ENCODE data around the gene BAZ1B.
"Not testable (repeated sequence)": the region's sequence is repeated elsewhere in the genome, so short reads cannot be mapped to it uniquely, and the experiment has no call there.

BAZ1B gene

GRCh38 chr7:73442222-73442902 lies 79.7 kb downstream of the BAZ1B start:
- DNase-seq, result no peak

- no peak for DNase-seq
These were observed 82.7 kb downstream of the BAZ1B start for GRCh38 chr7:73439410-73439704.

- DNase-seq, result no peak
These were observed 83.3 kb downstream of the BAZ1B start for GRCh38 chr7:73438547-73439409.

- no peak for DNase-seq
These were observed 84.3 kb downstream of the BAZ1B start for GRCh38 chr7:73437621-73438416.

GRCh38 chr7:73437091-73437490 lies 85.0 kb downstream of the BAZ1B start:
- DNase-seq, result no peak

- DNase-seq, result no peak
These were observed 85.8 kb downstream of the BAZ1B start for GRCh38 chr7:73436031-73436929.

GRCh38 chr7:73435471-73436009 lies 86.6 kb downstream of the BAZ1B start:
- no peak for DNase-seq

GRCh38 chr7:73434701-73435069 lies 87.4 kb downstream of the BAZ1B start:
- DNase-seq, result no peak

- peak in 1 of 2 donors; percentile 21 for DNase-seq
These were observed 88.0 kb downstream of the BAZ1B start for GRCh38 chr7:73433924-73434700.

GRCh38 chr7:73432676-73433075 lies 89.4 kb downstream of the BAZ1B start:
- DNase-seq, result no peak

- no peak for DNase-seq
These were observed 90.9 kb downstream of the BAZ1B start for GRCh38 chr7:73431041-73431835.

GRCh38 chr7:73430540-73430939 lies 91.6 kb downstream of the BAZ1B start:
- not testable (repeated sequence) for DNase-seq

- DNase-seq, result no peak
These were observed 92.2 kb downstream of the BAZ1B start for GRCh38 chr7:73429622-73430505.

GRCh38 chr7:73429215-73429614 lies 92.9 kb downstream of the BAZ1B start:
- no peak for DNase-seq

- DNase-seq, result no peak
These were observed 93.9 kb downstream of the BAZ1B start for GRCh38 chr7:73427902-73428787.

GRCh38 chr7:73426016-73426415 lies 96.1 kb downstream of the BAZ1B start:
- DNase-seq, result no peak

GRCh38 chr7:73425356-73425983 lies 96.6 kb downstream of the BAZ1B start:
- no peak for DNase-seq

- no peak for DNase-seq
These were observed 97.6 kb downstream of the BAZ1B start for GRCh38 chr7:73424489-73424885.
